Activated naive CD4-positive, alpha-beta T cell treated with anti-CD3 and anti-CD28 coated beads, Interleukin-2, amount 10 ng/mL, durations not matched to agents 7 days and 5 days (primary cell): ENCODE results near the gene ATIC.
"Not testable (repeated sequence)": the region's sequence is repeated elsewhere in the genome, so short reads cannot be mapped to it uniquely, and the experiment has no call there.

Experiments
- CTCF ChIA-PET: fragments of 350-600 bp; sonication (Branson Sonifier 250); formaldehyde crosslinking; loops from one replicate; lab custom pipeline; 2021; ENCODE audit warnings: antibody characterized with exemption; lab: Charles Lee
- DNase-seq: peaks from one replicate; pipeline ENCODE4 v3.0.0-alpha.2; 2020
- H3K27ac Mint-ChIP-seq: one replicate; pipeline ENCODE4 v1.8.0; 2021; ENCODE audit warnings: mild to moderate bottlenecking, moderate library complexity, mixed read lengths
- H3K27me3 Mint-ChIP-seq: one replicate; pipeline ENCODE4 v1.8.0; 2021; ENCODE audit warnings: mild to moderate bottlenecking, mixed read lengths
- H3K36me3 Mint-ChIP-seq: one replicate; pipeline ENCODE4 v1.8.0; 2021; ENCODE audit warnings: mixed read lengths
- H3K4me1 Mint-ChIP-seq: one replicate; pipeline ENCODE4 v1.8.0; 2021; ENCODE audit warnings: mixed read lengths
- H3K4me3 Mint-ChIP-seq: one replicate; pipeline ENCODE4 v1.8.0; 2021; ENCODE audit warnings: mild to moderate bottlenecking, moderate library complexity, mixed read lengths
- H3K9me3 Mint-ChIP-seq: one replicate; pipeline ENCODE4 v1.8.0; 2021; ENCODE audit warnings: mixed read lengths

ATIC gene

DNA sequence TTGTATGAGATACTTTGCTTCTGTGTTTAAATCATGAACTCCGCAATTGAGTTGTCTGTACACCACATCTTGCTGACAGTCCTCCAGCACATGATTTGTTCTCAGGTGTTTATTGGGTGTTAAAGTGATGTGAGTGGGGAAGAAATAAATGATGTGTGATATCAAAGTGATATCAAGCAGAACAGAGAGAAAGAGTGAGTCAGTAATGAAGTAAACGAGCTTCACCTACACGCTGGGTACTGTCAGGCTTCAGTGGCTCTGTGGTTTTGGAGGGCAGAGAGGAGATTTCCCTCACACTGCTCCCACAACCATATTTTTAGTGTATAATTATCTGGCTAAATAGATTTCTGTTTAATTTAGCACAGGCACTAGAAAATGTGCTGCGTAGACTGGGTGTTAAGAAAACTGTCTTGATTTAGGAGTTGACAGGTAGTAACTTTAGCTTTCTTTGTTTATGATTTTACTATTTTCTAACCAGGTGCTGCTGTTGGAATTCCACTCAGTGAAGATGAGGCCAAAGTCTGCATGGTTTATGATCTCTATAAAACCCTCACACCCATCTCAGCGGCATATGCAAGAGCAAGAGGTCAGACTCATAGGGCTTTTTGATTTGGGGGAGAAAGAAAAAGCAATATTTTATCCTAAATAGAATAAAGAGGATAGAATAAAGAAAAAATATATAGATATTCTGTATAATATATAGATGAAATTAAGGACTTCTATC is 21.2 kb downstream of the ATIC start:
- Mint-ChIP-seq H3K4me1 (peaks cover 3% of the 10 kb centered on the region), H3K27ac (no peak overlapping the region), H3K9me3 (no peaks in the 10 kb centered on the region), H3K4me3 (no peak overlapping the region), H3K27me3 (no peaks in the 10 kb centered on the region), H3K36me3 (peaks cover 57% of the 10 kb centered on the region)
- no peak for DNase-seq
- CTCF ChIA-PET: no interaction called here

DNA sequence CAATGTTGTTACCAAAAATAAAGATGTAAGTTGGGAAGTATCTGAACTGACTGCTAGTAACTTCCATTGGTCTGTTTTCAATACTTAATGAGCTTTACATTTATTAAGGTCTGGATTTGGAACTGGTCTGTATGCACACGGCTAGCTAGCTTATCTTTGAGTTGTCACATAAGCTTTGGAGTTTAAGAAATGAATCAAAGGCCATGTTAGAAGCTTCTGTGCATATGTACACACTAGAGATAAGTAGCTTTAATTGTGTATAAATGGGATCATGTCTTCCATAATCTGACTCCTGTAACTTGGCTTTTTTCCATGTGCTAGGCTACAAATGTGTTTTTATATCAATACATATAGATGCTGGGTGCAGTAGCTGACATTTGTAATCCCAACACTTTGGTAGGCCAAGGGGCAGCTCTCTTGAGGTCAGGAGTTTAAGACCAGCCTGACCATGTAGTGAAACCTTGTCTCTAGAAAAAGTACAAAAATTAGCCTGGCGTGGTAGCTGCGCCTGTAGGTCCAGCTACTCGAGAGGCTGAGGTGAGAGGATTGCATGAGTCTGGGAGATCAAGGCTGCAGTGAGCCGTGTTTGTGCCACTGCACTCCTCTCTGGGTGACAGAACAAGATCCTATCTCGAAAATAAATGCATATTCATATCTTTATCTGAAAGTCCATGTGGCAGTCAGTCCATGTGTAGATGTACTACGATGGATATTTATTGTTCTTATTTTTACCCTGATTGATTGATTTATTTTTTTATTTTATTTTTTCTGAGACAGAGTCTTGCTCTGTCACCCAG is 27.2 kb downstream of the ATIC start:
- no peak overlapping the region for H3K27ac Mint-ChIP-seq
- H3K36me3 Mint-ChIP-seq: peaks cover 62% of the 10 kb centered on the region
- H3K9me3 Mint-ChIP-seq: no peaks in the 10 kb centered on the region
- no peaks in the 10 kb centered on the region for H3K4me1 Mint-ChIP-seq
- no peaks in the 10 kb centered on the region for H3K27me3 Mint-ChIP-seq
- no peak overlapping the region for H3K4me3 Mint-ChIP-seq
- CTCF ChIA-PET: no interaction called here
- DNase-seq: no peak

DNA sequence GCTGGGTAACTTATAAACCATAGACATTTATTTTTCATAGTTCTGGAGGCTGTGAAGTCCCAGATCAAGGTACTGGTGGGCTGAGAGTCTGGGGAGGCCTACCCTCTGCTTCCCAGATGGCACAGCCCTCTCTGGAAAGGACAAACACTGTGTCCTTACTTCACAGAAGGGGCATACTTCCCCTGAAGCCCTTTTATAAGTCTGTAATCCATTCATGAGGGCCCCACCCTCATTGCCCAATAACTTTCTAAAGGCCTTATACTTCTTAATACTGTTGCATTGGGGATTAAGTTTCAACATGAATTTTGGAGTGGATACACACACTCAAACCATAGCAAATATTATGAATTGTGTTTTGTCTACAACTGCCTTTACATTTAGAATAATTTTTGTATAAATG is 36.0 kb downstream of the ATIC start:
- no peak for DNase-seq
- Mint-ChIP-seq H3K4me3 (no peak overlapping the region), H3K9me3 (no peaks in the 10 kb centered on the region), H3K4me1 (no peaks in the 10 kb centered on the region), H3K27ac (no peak overlapping the region), H3K36me3 (peaks cover 72% of the 10 kb centered on the region), H3K27me3 (no peaks in the 10 kb centered on the region)
- CTCF ChIA-PET: no interaction called here

DNA sequence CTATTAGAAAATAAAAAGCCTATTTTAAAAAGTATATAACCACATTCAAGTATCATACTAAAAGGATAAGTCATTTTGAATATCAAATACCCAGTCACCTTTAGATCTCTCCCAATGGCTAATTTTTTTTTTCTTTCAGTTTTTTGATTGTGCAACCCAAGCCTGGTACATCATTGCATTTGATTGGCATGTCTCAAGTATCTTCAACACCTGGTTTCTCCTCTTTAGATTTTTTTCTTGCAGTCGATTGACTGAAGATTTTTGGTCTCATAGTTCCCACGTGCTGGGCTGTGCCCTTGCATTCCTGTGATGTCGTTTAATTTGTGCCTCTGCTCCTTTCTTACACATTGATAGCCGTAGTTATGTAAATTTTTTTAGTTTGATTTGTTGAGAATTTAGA is 40.7 kb downstream of the ATIC start:
- no peak overlapping the region for H3K4me3 Mint-ChIP-seq
- peaks cover 48% of the 10 kb centered on the region for H3K36me3 Mint-ChIP-seq
- no peaks in the 10 kb centered on the region for H3K4me1 Mint-ChIP-seq
- no peaks in the 10 kb centered on the region for H3K9me3 Mint-ChIP-seq
- CTCF ChIA-PET: no interaction called here
- DNase-seq: no peak
- H3K27ac Mint-ChIP-seq: no peak overlapping the region
- no peaks in the 10 kb centered on the region for H3K27me3 Mint-ChIP-seq

DNA sequence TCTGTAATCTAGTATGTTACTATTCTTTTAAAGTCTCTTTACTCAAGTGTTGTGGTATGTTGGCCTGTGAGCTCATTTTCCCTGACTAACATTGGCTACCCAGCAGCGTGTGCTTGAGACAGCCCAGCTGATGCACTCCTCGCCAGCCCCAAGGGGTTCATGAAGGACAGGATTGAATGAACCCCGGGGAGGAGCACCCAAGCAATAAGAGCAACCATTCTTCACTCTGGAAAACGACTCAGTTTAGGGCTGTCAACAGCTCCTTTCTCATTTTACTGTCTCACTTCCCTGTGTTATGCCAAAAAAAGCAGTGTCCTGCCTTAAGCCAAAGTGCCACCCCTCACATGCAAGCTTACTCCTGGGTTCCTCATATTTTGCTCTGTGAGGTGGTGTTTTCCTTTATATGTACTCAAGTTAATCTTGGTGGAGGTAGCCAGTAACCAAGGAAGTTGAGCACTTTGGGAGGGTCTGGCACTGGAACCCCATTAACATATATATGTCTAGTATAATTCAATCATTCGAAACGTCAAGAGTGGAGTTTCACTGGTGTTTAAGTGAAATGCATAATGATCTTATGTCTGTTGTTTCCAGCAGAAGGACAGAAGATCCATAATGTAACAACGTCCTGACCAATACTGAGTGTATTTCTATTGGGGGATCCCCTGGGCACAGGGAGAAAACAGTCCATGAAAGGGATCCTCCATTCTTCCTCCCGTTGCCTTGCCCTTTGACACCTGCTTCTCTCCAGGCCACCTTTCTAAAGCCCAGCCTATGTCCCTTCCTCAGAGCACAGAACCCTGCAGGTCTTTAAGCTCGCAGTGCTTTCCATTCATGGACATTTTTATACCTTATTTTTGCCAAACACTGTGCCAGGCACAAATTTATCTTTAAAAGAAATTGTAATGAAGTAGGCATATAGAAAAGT is 43.2 kb downstream of the ATIC start:
- Mint-ChIP-seq H3K36me3 (peaks cover 33% of the 10 kb centered on the region), H3K4me1 (no peaks in the 10 kb centered on the region), H3K27me3 (no peaks in the 10 kb centered on the region), H3K9me3 (no peaks in the 10 kb centered on the region), H3K4me3 (no peak overlapping the region), H3K27ac (no peak overlapping the region)
- no peak for DNase-seq
- CTCF ChIA-PET: interaction anchor here (0.6 kb wide), 1 partner anchor 1268 kb away, joined by 4 read pairs; no protein-coding TSS in a partner anchor

DNA sequence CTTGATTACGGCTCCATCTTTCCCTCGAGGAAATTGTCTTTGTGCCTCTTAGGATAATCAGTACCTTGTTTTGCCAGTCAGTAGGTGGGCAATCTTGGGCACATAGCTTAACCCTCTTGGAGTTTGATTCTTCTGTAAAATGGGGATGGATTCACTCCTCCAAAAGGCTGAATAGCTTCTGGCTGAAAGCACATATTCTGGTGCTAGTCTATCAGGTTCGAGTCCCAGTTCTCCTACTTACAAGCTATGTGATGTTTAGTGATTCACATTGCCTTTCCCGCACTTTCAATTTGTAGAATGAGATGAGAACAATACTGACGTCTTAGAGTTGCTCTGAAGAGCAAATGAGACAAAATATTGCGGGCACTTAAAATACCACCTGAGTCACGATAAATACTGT is 43.9 kb downstream of the ATIC start:
- CTCF ChIA-PET: no interaction called here
- Mint-ChIP-seq H3K36me3 (peaks cover 25% of the 10 kb centered on the region), H3K27ac (no peak overlapping the region), H3K9me3 (no peaks in the 10 kb centered on the region), H3K4me1 (no peaks in the 10 kb centered on the region), H3K4me3 (no peak overlapping the region), H3K27me3 (no peaks in the 10 kb centered on the region)
- DNase-seq: no peak

DNA sequence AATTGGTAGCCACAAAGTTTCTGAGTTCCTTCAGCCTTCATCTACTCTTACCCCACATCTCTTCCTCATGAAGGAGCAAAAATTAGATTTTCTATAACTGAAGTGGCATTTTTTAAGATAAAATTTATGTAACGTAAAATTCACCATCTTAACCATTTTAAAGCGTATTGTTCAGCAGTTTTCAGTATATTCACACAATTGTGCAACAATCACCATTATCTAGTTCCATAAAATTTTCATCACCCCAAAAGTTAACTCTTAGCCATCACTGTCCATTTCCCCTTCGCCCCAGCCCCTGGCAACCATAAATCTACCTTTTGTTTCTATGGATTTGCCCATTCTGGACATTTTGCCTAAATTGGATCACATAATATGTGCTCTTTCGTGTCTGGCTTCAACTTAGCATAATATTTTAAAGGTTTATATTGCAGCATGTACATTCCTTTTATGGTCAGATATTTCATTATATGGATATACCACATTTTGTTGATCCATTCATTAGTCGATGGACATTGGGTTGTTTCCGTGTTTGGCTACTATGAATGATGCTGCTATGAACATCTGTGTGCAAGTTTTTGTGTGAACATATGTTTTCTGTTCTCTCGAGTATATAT is 44.6 kb downstream of the ATIC start:
- no peak for DNase-seq
- Mint-ChIP-seq H3K36me3 (peaks cover 20% of the 10 kb centered on the region), H3K4me3 (no peak overlapping the region), H3K27ac (no peak overlapping the region), H3K9me3 (no peaks in the 10 kb centered on the region), H3K4me1 (no peaks in the 10 kb centered on the region), H3K27me3 (no peaks in the 10 kb centered on the region)
- CTCF ChIA-PET: no interaction called here

DNA sequence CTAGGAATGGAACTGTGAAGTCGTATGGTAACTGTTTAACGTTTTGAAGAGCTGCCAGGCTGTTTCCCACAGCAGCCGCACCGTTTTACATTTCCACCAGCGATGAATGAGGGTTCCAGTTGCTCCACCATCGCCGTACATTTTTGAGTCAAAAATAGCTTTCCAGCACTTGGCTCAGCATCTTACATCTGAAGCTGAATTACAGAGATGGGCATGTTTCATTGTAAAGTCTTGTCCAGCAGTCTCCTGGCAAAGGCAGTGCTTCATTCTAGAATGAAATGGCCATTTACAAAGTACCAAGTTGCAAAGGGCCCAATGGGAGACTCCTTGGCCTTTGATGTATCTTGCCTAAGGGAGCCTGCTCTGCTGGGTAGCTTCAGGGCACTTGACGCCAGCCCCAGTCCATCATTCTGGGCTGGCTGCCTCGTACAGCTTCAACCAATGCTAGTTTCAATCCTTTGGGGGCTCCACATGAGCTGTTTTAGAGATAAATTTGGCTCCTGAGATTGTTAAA is 45.1 kb downstream of the ATIC start:
- H3K27me3 Mint-ChIP-seq: no peaks in the 10 kb centered on the region
- no peak for DNase-seq
- H3K4me1 Mint-ChIP-seq: no peaks in the 10 kb centered on the region
- CTCF ChIA-PET: no interaction called here
- H3K27ac Mint-ChIP-seq: no peak overlapping the region
- H3K9me3 Mint-ChIP-seq: no peaks in the 10 kb centered on the region
- peaks cover 15% of the 10 kb centered on the region for H3K36me3 Mint-ChIP-seq
- no peak overlapping the region for H3K4me3 Mint-ChIP-seq

DNA sequence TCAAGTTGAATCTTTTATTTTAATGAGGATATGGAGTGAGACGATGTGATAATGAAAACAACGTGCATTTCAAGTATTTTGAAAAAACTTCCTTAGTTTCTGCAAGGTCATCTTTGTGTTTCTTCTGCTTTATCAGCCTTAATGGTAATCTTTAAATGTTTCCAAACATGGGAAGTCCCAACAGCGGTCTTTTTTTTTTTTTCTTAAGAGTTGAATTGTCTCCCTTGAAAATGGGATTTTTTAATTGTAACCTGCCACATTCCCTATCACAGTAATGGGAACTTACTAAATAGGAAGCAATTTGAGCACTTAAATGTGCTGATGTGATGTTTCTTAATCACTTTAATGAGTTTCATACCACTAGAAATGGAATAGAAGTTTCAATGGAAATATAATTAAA is 45.8 kb downstream of the ATIC start:
- Mint-ChIP-seq H3K27me3 (no peaks in the 10 kb centered on the region), H3K4me3 (no peak overlapping the region), H3K27ac (no peak overlapping the region), H3K4me1 (no peaks in the 10 kb centered on the region), H3K36me3 (peaks cover 13% of the 10 kb centered on the region), H3K9me3 (no peaks in the 10 kb centered on the region)
- no peak for DNase-seq
- CTCF ChIA-PET: no interaction called here

DNA sequence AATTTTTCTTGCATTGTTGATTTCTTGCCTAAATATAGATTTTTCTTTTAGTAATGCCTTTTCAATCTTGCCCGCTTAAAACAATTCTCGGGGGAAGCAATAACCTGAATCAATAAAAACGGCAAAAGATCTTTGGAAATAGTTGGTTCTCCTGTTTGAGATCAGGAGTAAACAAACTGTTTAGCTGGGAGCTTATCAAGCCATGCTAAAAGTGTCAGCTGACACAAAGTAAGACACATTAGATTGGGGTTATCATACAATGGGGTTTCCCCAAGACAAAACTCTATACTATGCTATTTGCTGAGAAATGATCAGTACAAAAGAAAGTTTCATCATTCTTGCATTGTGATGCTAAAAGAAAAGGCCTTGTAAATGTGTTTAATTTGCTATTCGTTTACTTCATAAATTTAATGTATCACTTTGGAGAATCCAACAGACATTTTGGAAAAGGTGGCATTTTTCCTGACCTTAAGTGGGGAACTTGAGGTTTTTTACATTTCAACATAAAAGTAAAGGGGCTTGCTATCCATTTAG is 46.5 kb downstream of the ATIC start:
- no peaks in the 10 kb centered on the region for H3K4me1 Mint-ChIP-seq
- CTCF ChIA-PET: no interaction called here
- peaks cover 11% of the 10 kb centered on the region for H3K36me3 Mint-ChIP-seq
- no peak overlapping the region for H3K4me3 Mint-ChIP-seq
- no peak overlapping the region for H3K27ac Mint-ChIP-seq
- no peak for DNase-seq
- no peaks in the 10 kb centered on the region for H3K27me3 Mint-ChIP-seq
- H3K9me3 Mint-ChIP-seq: no peaks in the 10 kb centered on the region

DNA sequence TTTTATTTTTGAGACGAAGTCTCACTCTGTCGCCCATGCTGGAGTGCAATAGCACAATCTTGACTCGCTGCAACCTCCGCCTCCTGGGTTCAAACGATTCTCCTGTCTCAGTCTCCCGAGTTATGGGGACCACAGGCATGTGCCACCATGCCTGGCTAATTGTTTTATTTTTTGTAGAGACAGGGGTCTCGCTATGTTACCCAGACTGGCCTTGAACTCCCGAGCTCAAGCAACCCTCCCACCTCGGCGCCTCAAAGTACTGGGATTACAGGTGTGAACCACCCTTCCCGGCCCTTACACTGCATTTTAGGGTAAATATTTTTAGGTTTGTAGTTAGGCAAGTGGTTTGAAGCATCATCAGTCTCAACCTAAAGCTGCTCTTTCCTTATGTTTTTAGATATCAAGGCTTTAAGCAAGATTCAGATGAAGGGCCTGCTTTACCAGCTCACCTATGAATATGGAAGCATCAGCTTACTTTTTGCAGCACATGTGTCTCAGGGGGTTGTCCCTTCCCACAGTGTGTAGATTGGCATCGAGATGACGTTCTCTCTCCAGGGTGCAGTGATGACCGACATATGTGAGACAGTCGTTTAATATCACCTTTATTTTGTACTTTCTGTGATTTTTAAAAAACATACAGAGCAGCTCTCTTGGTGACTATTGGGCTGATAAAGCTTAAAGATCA is 47.2 kb downstream of the ATIC start:
- CTCF ChIA-PET: no interaction called here
- Mint-ChIP-seq H3K9me3 (no peaks in the 10 kb centered on the region), H3K4me3 (no peak overlapping the region), H3K36me3 (peaks cover 15% of the 10 kb centered on the region), H3K27me3 (no peaks in the 10 kb centered on the region), H3K4me1 (no peaks in the 10 kb centered on the region), H3K27ac (no peak overlapping the region)
- no peak for DNase-seq

DNA sequence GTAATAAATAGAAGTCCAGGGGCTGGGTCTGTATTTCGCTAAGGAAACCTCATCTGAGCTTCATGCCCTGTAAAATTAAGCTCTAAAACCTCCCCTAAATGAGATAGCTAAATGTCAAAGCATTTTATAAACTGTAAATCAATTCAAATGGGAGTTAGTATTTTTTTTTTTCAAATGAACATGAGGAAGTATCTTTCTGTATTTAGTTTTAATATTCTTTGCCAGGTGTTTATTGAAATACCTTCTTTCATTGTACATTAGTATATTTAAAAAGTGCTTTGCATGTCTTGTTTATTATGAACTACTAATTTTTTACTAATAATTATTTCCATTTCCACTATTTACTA is 47.7 kb downstream of the ATIC start:
- CTCF ChIA-PET: no interaction called here
- DNase-seq: no peak
- no peaks in the 10 kb centered on the region for H3K9me3 Mint-ChIP-seq
- no peaks in the 10 kb centered on the region for H3K4me1 Mint-ChIP-seq
- H3K27ac Mint-ChIP-seq: no peak overlapping the region
- peaks cover 16% of the 10 kb centered on the region for H3K36me3 Mint-ChIP-seq
- H3K27me3 Mint-ChIP-seq: no peaks in the 10 kb centered on the region
- H3K4me3 Mint-ChIP-seq: no peak overlapping the region

DNA sequence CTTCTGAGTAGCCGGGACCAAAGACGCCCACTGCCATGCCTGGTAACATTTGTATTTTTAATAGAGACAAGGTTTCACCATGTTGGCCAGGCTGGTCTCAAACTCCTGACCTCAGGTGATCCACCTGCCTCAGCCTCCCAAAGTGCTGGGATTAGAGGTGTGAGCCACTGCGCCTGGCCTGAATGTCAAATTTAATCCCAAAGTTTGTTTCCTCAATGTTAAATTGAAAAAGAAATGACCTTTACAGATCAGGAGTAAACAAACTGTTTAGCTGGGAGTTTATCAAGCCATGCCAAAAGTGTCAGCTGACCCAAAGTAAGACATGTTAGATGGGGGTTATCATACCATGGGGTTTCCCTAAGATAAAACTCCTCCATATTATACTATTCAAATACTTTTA is 48.2 kb downstream of the ATIC start:
- H3K27me3 Mint-ChIP-seq, CTCF ChIA-PET: not testable (repeated sequence)

More for the DNA sequence above, 48.2 kb downstream of the ATIC start:
- DNase-seq, H3K4me1 Mint-ChIP-seq, H3K9me3 Mint-ChIP-seq, H3K27ac Mint-ChIP-seq, H3K4me3 Mint-ChIP-seq: not testable (repeated sequence)
- peaks cover 19% of the 10 kb centered on the region for H3K36me3 Mint-ChIP-seq
